Measurements from ENCODE around the gene C10orf120. TPM values are rescaled to one million over a fixed set of nuclear protein-coding genes. Genes with fewer than 3 reads are reported as not detected.

C10orf120 gene
- polyA plus RNA-seq, 3 donors: not detected

- WGBS (ENCODE audit: insufficient coverage): 94% methylated on average over 6 of the region's 9 CpGs
- TF ChIP-seq, protein P1, sequence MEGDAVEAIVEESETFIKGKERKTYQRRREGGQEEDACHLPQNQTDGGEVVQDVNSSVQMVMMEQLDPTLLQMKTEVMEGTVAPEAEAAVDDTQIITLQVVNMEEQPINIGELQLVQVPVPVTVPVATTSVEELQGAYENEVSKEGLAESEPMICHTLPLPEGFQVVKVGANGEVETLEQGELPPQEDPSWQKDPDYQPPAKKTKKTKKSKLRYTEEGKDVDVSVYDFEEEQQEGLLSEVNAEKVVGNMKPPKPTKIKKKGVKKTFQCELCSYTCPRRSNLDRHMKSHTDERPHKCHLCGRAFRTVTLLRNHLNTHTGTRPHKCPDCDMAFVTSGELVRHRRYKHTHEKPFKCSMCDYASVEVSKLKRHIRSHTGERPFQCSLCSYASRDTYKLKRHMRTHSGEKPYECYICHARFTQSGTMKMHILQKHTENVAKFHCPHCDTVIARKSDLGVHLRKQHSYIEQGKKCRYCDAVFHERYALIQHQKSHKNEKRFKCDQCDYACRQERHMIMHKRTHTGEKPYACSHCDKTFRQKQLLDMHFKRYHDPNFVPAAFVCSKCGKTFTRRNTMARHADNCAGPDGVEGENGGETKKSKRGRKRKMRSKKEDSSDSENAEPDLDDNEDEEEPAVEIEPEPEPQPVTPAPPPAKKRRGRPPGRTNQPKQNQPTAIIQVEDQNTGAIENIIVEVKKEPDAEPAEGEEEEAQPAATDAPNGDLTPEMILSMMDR (IDR thresholded peaks at IDR 0.05): no peak
Observed at GRCh38 chr10:122655524-122656307, 43.9 kb downstream of the C10orf120 start.

GRCh38 chr10:122650331-122650730, 49.3 kb downstream of the C10orf120 start:
- H3K79me2 ChIP-seq (ENCODE audit: insufficient read depth, low read length): no peaks in the 10 kb centered on the region
- no peaks in the 10 kb centered on the region for H3K27me3 ChIP-seq (ENCODE audit: control insufficient read depth in 2 of 2, insufficient read depth in 2 of 2, low read length in 2 of 2)
- no peak overlapping the region for H3K4me2 ChIP-seq (replicated peaks; ENCODE audit: extremely low read depth, low read length, poor library complexity, severe bottlenecking)
- no peaks in the 10 kb centered on the region for H3K36me3 ChIP-seq (replicated peaks in 1 of 2; ENCODE audit: control insufficient read depth in 1 of 2, insufficient read depth in 2 of 2, low read length in 2 of 2)
- H3K4me1 Mint-ChIP-seq: no peaks in the 10 kb centered on the region
- WGBS (ENCODE audit: insufficient coverage): no CpG with 5 or more reads among the region's 2 CpGs
- peaks cover 2 to 5% (median 5%) of the 10 kb centered on the region in 3 donors for H3K27me3 Mint-ChIP-seq (ENCODE audit: low read depth in 3 of 3)
- no peak overlapping the region for H3K9ac ChIP-seq (ENCODE audit: insufficient read depth, low read length, poor library complexity, severe bottlenecking)
- H3K9me3 ChIP-seq (replicated peaks in 1 of 2; ENCODE audit: control insufficient read depth in 1 of 2, insufficient read depth in 1 of 2, low read length in 2 of 2): no peaks in the 10 kb centered on the region
- no peaks in the 10 kb centered on the region for H4K20me1 ChIP-seq (ENCODE audit: insufficient read depth, low read length)
- intact Hi-C loops (cut with micrococcal nuclease): no loop called here
- TF ChIP-seq, protein P1 (IDR thresholded peaks at IDR 0.05): no peak
- no peaks in the 10 kb centered on the region for H3K4me1 ChIP-seq (ENCODE audit: control insufficient read depth in 1 of 2, insufficient read depth in 2 of 2, low read length in 2 of 2)
- H2AFZ ChIP-seq (ENCODE audit: insufficient read depth, low read depth, low read length, poor library complexity, severe bottlenecking): no peak overlapping the region
- no peaks in the 10 kb centered on the region for H3K9me3 Mint-ChIP-seq
- no peak overlapping the region for H3K4me3 ChIP-seq (replicated peaks in 1 of 3; ENCODE audit: low read depth in 2 of 3, low read length in 3 of 3)
- H3K36me3 Mint-ChIP-seq: no peaks in the 10 kb centered on the region
- no peak overlapping the region for H3K27ac ChIP-seq (ENCODE audit: low read depth in 1 of 2, low read length in 2 of 2)
- H3K27ac Mint-ChIP-seq: no peak overlapping the region
- DNase-seq: no peak
- H3K4me3 Mint-ChIP-seq: no peak overlapping the region

More at GRCh38 chr10:122655524-122656307, 43.9 kb downstream of the C10orf120 start:
- Mint-ChIP-seq H3K36me3 (no peaks in the 10 kb centered on the region), H3K27me3 (ENCODE audit: low read depth in 3 of 3) (peaks cover 2 to 5% (median 4%) of the 10 kb centered on the region in 3 donors), H3K4me3 (no peak overlapping the region), H3K4me1 (no peaks in the 10 kb centered on the region), H3K27ac (no peak overlapping the region), H3K9me3 (no peaks in the 10 kb centered on the region)
- no peaks in the 10 kb centered on the region for H3K4me1 ChIP-seq (ENCODE audit: control insufficient read depth in 1 of 2, insufficient read depth in 2 of 2, low read length in 2 of 2)
- no peaks in the 10 kb centered on the region for H3K36me3 ChIP-seq (replicated peaks in 1 of 2; ENCODE audit: control insufficient read depth in 1 of 2, insufficient read depth in 2 of 2, low read length in 2 of 2)
- H2AFZ ChIP-seq (ENCODE audit: insufficient read depth, low read depth, low read length, poor library complexity, severe bottlenecking): no peak overlapping the region
- no peaks in the 10 kb centered on the region for H3K79me2 ChIP-seq (ENCODE audit: insufficient read depth, low read length)
- no peak overlapping the region for H3K27ac ChIP-seq (ENCODE audit: low read depth in 1 of 2, low read length in 2 of 2)
- H3K9me3 ChIP-seq (replicated peaks in 1 of 2; ENCODE audit: control insufficient read depth in 1 of 2, insufficient read depth in 1 of 2, low read length in 2 of 2): no peaks in the 10 kb centered on the region
- H3K27me3 ChIP-seq (ENCODE audit: control insufficient read depth in 2 of 2, insufficient read depth in 2 of 2, low read length in 2 of 2): no peaks in the 10 kb centered on the region
- no peaks in the 10 kb centered on the region for H4K20me1 ChIP-seq (ENCODE audit: insufficient read depth, low read length)
- intact Hi-C loops (cut with micrococcal nuclease): no loop called here
- H3K4me3 ChIP-seq (replicated peaks in 1 of 3; ENCODE audit: low read depth in 2 of 3, low read length in 3 of 3): no peak overlapping the region
- no peak overlapping the region for H3K4me2 ChIP-seq (replicated peaks; ENCODE audit: extremely low read depth, low read length, poor library complexity, severe bottlenecking)
- H3K9ac ChIP-seq (ENCODE audit: insufficient read depth, low read length, poor library complexity, severe bottlenecking): no peak overlapping the region
- no peak for DNase-seq
